GM10266 (cell line): ENCODE results near the gene CD244.
"Not testable (repeated sequence)": the region's sequence is repeated elsewhere in the genome, so short reads cannot be mapped to it uniquely, and the experiment has no call there.

Experiments used
- DNase-seq: peaks from one replicate; pipeline ENCODE4 v3.0.0; 2012; ENCODE audit errors: extremely low spot score
- TF ChIP-seq, protein P1 (sequence below): IDR thresholded peaks from 2 replicates; pipeline ENCODE4 v1.5.1; 2012; ENCODE audit warnings: mild to moderate bottlenecking, low read depth; ENCODE audit not compliant: control insufficient read depth, insufficient read depth; ENCODE audit errors: missing control alignments

CD244 gene

DNA sequence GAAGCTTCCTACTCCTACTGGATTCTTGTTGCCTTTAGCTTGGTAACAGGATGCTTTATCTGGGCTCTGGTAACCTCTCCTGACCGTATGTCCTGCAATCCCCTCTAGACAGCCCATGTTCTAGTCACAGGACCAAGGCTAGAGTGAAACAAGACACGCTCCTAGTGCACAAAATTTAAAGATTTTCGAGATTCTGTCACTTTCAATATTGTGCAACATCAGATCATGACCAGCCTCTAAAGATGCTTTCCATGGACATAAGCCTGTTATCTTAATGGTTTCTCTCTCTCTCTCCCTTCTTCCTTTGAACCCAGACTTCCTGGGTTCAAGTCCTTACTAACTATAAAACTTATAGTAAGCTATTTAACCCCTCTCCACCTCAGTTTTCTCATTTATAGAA, 68.3 kb downstream of the CD244 start:
- TF ChIP-seq, protein P1, sequence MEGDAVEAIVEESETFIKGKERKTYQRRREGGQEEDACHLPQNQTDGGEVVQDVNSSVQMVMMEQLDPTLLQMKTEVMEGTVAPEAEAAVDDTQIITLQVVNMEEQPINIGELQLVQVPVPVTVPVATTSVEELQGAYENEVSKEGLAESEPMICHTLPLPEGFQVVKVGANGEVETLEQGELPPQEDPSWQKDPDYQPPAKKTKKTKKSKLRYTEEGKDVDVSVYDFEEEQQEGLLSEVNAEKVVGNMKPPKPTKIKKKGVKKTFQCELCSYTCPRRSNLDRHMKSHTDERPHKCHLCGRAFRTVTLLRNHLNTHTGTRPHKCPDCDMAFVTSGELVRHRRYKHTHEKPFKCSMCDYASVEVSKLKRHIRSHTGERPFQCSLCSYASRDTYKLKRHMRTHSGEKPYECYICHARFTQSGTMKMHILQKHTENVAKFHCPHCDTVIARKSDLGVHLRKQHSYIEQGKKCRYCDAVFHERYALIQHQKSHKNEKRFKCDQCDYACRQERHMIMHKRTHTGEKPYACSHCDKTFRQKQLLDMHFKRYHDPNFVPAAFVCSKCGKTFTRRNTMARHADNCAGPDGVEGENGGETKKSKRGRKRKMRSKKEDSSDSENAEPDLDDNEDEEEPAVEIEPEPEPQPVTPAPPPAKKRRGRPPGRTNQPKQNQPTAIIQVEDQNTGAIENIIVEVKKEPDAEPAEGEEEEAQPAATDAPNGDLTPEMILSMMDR = no peak
- DNase-seq = no peak

DNA sequence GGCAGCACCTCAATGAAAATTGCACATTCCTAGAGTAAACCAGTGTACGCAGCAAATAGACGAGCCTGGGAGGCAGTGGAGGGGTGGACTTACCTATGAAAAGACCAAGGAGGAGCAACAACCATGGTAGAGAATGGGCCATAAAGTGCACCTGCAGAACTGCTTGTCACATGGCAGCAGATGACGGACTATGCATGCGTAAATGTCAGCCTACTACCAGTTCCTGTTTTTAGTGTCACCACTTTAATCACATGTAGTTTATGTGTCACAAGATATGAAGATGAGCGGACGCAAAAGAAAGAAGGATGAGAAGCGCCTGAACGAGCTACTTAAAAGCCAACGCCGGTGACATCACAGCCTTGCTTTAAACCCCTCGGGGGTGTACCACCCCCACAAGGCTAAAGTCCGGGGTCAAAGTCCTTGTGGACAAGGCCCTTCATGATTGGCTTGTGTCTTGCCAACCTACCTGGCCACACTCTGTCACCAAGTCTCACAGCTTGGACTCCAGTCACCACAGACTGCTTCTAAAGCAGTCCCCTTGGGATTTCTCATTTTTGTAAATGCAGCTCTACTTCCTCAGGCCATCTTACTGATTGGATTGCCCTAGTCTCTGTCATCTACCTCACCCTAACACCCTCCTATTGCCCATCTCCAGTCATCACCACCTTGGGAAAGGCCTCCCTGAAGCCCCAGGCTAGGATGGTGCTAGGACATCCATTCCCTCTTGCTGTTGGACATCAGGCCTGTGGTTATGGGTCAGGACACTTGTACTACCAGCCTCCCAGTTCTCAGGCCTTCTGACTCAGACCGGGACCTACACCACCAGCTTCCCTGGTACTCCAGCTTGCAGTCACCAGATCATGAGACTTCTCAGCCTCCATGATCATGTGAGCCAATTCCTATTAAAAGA, 72.7 kb downstream of the CD244 start:
- TF ChIP-seq, protein P1 = no peak
- DNase-seq = peak; percentile 65

DNA sequence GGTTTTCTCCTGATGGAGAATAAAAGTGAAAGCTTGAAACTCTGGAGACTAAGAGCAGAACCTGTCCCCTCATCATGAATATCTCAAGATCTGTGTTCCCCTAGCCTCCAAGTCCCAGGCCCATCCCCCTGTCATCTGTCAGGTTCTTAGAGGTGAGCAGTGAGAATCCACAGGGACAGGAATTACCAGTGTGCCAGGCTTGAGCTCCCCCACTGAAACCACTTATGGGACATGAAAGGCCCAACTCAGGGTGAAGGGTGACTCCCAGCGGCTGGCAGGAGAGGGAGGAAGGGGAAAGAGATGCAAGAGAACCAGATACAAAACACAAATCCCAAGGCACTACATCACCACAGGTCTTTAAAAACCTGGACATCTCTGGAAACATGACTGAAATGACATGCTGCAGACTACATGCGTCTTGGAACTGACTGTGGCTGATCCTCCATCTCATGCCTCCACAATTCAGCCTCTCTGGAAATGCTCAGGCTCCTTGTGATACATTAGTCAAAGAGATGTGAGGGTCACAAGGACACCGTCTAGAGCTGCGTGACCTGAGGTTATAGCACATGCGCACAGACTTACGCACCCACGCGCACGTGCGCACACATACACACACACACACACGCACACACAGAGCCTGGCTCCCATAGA, 73.5 kb downstream of the CD244 start:
- DNase-seq = no peak
- TF ChIP-seq, protein P1 = peak; percentile 20

DNA sequence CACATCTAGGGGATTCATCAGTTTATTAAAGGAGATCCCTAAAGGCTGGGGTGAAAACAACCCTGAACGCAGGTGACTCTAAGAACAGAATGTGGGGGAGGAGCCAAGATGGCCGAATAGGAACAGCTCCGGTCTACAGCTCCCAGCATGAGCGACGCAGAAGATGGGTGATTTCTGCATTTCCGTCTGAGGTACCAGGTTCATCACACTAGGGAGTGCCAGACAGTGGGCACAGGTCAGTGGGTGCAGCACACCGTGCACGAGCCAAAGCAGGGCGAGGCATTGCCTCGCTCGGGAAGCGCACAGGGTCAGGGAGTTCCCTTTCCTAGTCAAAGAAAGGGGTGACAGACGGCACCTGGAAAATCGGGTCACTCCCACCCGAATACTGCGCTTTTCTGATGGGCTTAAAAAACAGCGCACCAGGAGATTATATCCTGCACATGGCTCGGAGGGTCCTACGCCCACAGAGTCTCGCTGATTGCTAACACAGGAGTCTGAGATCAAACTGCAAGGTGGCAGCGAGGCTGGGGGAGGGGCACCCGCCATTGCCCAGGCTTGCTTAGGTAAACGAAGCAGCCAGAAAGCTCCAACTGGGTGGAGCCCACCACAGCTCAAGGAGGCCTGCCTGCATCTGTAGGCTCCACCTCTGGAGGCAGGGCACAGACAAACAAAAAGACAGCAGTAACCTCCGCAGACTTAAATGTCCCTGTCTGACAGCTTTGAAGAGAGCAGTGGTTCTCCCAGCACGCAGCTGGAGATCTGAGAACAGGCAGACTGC, 79.5 kb downstream of the CD244 start:
- DNase-seq = not testable (repeated sequence)

DNA sequence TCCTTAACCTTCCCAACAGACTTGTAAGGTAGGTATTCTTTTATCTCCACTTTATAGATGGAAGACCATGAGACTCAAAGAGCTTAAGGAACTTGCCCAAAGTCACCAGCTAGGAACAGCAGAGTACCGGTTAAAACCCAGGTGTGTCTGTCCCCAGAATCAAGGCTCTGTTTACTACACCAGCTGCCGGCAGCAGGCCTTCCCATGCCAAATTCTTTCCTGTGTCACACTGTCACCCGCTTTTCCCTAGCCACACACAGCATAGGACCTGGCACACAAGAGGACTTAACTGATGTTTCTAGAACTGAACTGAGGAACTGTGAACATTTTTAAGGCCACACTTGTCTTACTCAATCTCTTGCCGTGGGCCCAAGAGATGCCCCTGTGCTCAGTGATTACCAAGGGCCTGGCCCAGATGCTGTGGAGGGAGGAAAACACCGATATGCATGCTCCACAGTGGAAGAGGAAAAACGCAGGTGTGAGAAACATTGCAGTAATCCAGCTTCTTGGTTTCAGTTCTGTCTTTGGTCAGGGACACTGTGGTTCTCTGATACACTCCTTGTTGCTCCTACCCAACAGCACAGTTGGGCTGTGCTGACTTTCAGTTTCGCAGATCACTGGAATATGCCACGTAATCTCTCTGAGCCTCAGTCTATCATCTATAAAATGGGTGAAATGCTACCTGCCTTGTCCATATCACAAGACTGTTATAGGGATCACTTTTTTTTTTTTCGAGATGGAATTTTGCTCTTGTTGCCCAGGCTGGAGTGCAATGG, 80.6 kb downstream of the CD244 start:
- TF ChIP-seq, protein P1 = no peak
- DNase-seq = peak; percentile 50

DNA sequence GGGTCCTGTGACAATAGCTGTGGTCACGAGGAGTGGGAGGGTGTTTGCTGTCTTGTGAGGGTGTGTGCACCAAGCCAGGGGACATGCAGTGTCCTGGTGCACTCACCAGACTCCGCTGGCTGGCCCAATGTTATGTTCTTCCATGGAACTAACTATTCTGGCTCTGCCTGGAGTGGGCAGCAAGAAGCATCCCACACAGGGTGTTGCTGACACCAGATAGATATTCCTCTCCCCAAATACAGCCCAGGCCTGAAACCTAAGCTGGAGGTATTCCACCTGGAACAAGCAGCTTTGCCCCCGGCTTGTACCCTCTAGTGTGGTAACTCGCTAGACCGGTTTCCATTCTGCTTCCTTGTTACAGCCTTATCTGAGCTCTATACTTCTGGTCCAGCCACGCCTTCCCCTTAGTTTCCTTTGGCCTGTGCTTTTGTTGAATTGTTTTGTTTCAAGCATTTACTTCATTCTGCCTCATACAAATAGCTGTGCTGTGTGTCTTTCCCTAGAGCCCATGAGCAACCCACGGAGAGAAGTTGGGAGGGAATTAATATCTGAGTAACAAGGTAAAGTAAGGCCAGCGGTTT, 81.4 kb downstream of the CD244 start:
- TF ChIP-seq, protein P1 = no peak
- DNase-seq = no peak

DNA sequence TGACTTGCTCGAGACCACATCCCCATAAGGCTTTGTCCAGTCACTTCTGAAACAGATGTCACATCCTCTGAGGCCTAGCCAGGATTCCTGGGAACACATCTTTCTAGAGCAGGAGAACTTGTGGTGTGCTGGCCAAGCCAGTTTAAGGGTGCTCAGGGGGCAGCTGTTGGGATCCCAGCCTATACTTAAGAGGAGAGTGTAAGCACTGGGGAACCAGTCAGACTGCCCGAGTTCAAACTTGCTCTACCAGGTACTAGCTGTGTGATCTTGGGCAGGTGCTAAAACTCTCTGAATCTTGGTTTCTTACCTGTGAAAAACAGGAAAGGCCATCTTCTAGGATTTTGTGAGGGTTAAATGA, 82.3 kb downstream of the CD244 start:
- TF ChIP-seq, protein P1 = no peak

More for the DNA sequence above, 82.3 kb downstream of the CD244 start:
- no peak for DNase-seq
